ENCODE results near the gene ACP5. TPM values are rescaled to one million over a fixed set of nuclear protein-coding genes. Genes with fewer than 3 reads are reported as not detected.
A peak's percentile ranks its signal among the peaks of the same experiment; 100 is the strongest.

Gene ACP5
- total and polyA plus RNA-seq, 2 of the 4 experiments (the other 2 are of a cell fraction): 0.54 to 1.2 TPM

DNA sequence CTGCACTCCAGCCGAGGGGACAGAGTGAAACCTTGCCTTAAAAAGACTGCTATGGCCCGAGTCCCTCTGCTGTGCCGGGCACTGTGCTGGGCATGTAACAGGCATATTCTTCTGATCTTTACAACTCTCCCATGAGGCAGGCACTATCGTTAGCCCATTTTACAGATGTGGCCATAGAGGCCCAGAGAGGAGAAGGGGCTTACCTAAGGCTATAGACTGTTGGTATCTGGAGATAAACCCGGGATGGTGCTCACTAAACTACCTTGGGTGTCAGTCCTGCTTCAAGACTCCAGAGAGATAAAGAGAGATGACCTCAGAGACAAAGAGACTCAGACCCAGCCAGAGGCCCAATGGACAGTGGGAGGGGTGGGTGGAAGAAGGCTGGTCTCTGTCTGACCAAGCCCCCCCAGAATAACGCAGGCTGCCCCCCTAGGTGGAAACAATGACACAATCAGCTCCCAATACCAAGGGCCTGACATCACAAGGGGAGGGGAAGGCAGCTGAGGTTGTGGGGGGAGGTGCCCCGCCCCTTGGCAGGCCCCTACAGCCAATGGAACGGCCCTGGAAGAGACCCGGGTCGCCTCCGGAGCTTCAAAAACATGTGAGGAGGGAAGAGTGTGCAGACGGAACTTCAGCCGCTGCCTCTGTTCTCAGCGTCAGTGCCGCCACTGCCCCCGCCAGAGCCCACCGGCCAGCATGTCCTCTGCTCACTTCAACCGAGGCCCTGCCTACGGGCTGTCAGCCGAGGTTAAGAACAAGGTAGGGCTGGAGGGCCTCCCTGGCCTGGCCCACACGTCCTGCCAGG, 39.0 kb downstream of the ACP5 start, which contains the start of gene CNN1 (continued):
- no peak for TF ChIP-seq SMC3 (IDR thresholded peaks at IDR 0.05; ENCODE audit: low read depth, low read length)
- 0 out of 2 replicates have a peak, but pooled peaks have one; percentile 35 for TF ChIP-seq BHLHE40 (IDR thresholded peaks at IDR 0.05; ENCODE audit: low read depth, low read length)

DNA sequence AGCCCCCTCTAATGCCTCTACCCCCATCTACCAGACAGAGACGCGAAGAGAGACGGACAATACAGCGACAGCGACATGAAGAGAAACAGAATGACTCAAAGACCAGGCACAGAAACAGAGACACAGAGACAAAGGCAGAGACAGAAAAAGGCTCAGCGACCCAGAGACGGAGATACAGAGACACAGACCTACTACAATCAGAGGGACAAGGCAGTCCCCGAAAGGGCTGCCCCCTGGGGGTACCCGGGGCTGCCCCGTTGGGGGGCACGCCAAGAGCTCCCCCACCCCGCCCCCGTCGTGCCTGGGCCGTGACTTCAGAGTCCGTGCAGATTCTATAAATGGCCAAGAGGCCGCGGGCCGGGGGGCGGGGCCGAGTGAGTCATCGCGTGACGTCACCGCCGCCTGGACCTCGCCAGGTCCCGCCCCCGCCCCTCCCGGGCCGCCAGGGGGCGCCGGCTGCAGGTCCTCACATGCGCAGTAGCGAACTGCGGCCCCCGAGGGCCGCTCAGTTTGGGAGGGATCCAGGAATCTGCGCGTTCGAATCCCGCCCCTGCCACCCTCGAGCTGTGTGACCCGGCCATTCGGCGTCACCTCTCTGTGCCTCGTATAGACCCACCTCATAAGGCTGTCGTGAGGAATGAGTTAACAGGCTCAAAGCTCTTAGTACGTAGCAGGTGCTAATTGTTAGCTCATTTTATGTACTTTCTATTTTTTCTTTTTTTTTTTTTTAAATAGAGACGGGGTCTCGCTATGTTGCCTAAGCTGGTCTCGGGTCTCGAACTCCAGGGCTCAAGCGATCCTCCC, 41.5 kb downstream of the ACP5 start:
- intact Hi-C loops (cut with micrococcal nuclease) (loop anchor here (2.0 kb wide), 1 partner anchor 51 kb away; no protein-coding TSS in a partner anchor), in situ Hi-C loops (cut with MboI; ENCODE audit: low sequenced_read_pairs) (no loop called here), dilution Hi-C loops (cut with HindIII; ENCODE audit: low sequenced_read_pairs, unreplicated experiment) (no loop called here)
- Histone ChIP-seq H3K4ac (ENCODE audit: low read depth, low read length) (peak overlapping the region; percentile 99), H2BK20ac (ENCODE audit: low read depth, low read length) (peak overlapping the region; percentile 97), H2BK120ac (ENCODE audit: low read depth, low read length) (peak overlapping the region; percentile 99), H3K9me3 (ENCODE audit: control insufficient read depth, insufficient read depth, low read length) (no peaks in the 10 kb centered on the region), H3K36me3 (ENCODE audit: control insufficient read depth, insufficient read depth, low read length) (peaks cover under 1% of the 10 kb centered on the region; the same call in 1 of the 2 replicates), H2BK5ac (ENCODE audit: low read depth, low read length, poor library complexity, severe bottlenecking) (peak overlapping the region; percentile 94), H3K4me1 (ENCODE audit: control insufficient read depth, insufficient read depth, low read length) (peaks cover 22% of the 10 kb centered on the region), H3K27me3 (ENCODE audit: control insufficient read depth, insufficient read depth, low read length) (no peaks in the 10 kb centered on the region), H2AK5ac (ENCODE audit: low read depth, low read length) (peak overlapping the region; percentile 98), H3K4me2 (ENCODE audit: low read depth, low read length) (peak overlapping the region; percentile 83), H3K4me3 (ENCODE audit: insufficient read depth, low read depth, low read length) (peak overlapping the region; percentile 29), H3K56ac (ENCODE audit: extremely low read depth, insufficient read depth, low read length) (peak overlapping the region; percentile 88), H4K20me1 (ENCODE audit: insufficient read depth, low read length) (peaks cover 3% of the 10 kb centered on the region; the same call in 1 of the 2 replicates), H2AFZ (replicated peaks; ENCODE audit: low read length, poor library complexity) (peak overlapping the region; percentile 93), H4K91ac (ENCODE audit: insufficient read depth, low read depth, low read length) (peak overlapping the region; percentile 99), H3K9ac (ENCODE audit: low read depth, low read length) (peak overlapping the region; percentile 74), H2AK9ac (replicated peaks; ENCODE audit: low read depth, low read length, poor library complexity) (peak overlapping the region; percentile 94), H4K5ac (ENCODE audit: low read depth, low read length) (peak overlapping the region; percentile 99), H3K18ac (ENCODE audit: low read depth, low read length) (peak overlapping the region; percentile 97), H3K27ac (ENCODE audit: insufficient read depth, low read length) (peak overlapping the region; percentile 92), H3K79me1 (ENCODE audit: low read depth in 1 of 2, low read length in 2 of 2) (peaks cover 7 to 27% of the 10 kb centered on the region in 2 experiments), H3K23ac (ENCODE audit: low read depth, low read length) (peak overlapping the region; percentile 92), H3K14ac (replicated peaks; ENCODE audit: low read depth, low read length) (peak overlapping the region; percentile 100), H3K9me1 (ENCODE audit: insufficient read depth, low read length) (peaks cover 17% of the 10 kb centered on the region), H2BK15ac (ENCODE audit: low read depth, low read length) (peak overlapping the region; percentile 99), H4K8ac (ENCODE audit: low read depth in 2 of 2, low read length in 2 of 2) (peak overlapping the region; percentile 93 to 98)
- BruUV-seq (replicated peaks): no TSS peak
- ATAC-seq (ENCODE audit: low read depth): peak; percentile 49
- DNase-seq: peak; percentile 88
- POLR2A ChIA-PET (ENCODE audit: unreplicated experiment): no interaction called here
- CTCF ChIA-PET: interaction anchor here (0.5 to 1.0 kb wide), 4 partner anchors 22 to 455 kb away, joined by 3 to 6 read pairs (median 4); partner anchors contain the start of gene SWSAP1
- WGBS, 2 experiments (ENCODE audit: extremely low coverage in 2 of 2, insufficient read length in 1 of 2): 0% methylated on average over 20 of the region's 54 CpGs; no CpG with 5 or more reads in 1 of the 2 experiments
- TF ChIP-seq RCOR1 (IDR thresholded peaks at IDR 0.05; ENCODE audit: insufficient replicate concordance, low read length): peak; percentile 91
- TF ChIP-seq NFE2L2 (IDR thresholded peaks at IDR 0.05; ENCODE audit: low read depth, low read length): no peak
- peak; percentile 99 for TF ChIP-seq CTCF (conservative IDR thresholded peaks at IDR 0.05; ENCODE audit: low read depth, low read length)
- peak; percentile 71 for TF ChIP-seq BHLHE40 (IDR thresholded peaks at IDR 0.05; ENCODE audit: low read depth, low read length)
- TF ChIP-seq USF2 (IDR thresholded peaks at IDR 0.05; ENCODE audit: low read depth, low read length): no peak
- 0 out of 2 replicates have a peak, but pooled peaks have one; percentile 40 for TF ChIP-seq POLR2A (IDR thresholded peaks at IDR 0.05; ENCODE audit: low read depth, low read length)
- peak; percentile 92 for TF ChIP-seq MAZ (IDR thresholded peaks at IDR 0.05; ENCODE audit: borderline replicate concordance, low read depth, low read length)
- TF ChIP-seq SMC3 (IDR thresholded peaks at IDR 0.05; ENCODE audit: low read depth, low read length): peak; percentile 58
- no peak for TF ChIP-seq MAFK (IDR thresholded peaks at IDR 0.05; ENCODE audit: low read depth, low read length)
- no peak for TF ChIP-seq CHD1 (IDR thresholded peaks at IDR 0.05; ENCODE audit: low read depth, low read length)

All from IMR-90 (cell line).